Neural progenitor cell (in vitro differentiated cells): Measurements from ENCODE around the gene GLIS2.

Source experiments
- CTCF ChIP-seq: fragments of 200-600 bp; sonication (generic); IDR thresholded peaks from 2 replicates; pipeline ENCODE4 v1.5.1; 2017; ENCODE audit warnings: antibody characterized with exemption, mild to moderate bottlenecking
- EZH2 ChIP-seq: fragments of 200-600 bp; sonication (generic); IDR thresholded peaks from 2 replicates; pipeline ENCODE4 v1.6.1; 2017; ENCODE audit warnings: antibody characterized with exemption, mild to moderate bottlenecking, moderate library complexity

GRCh38 chr16:4366016-4366415 lies 50.1 kb downstream of the GLIS2 start:
- TF ChIP-seq EZH2, result no peak
- TF ChIP-seq CTCF, result no peak
